Stimulated activated CD4-positive, alpha-beta T cell treated with anti-CD3 and anti-CD28 coated beads, Interleukin-1b, Interleukin-23, amount 100 ng/mL, for 48 hours (primary cell): ENCODE data around the gene FMNL1.
A peak's percentile ranks its signal among the peaks of the same experiment; 100 is the strongest.
"Not testable (repeated sequence)": the region's sequence is repeated elsewhere in the genome, so short reads cannot be mapped to it uniquely, and the experiment has no call there.

Source experiments
- DNase-seq: peaks from one replicate; pipeline ENCODE4 v3.0.0-alpha.2; 2020

Gene FMNL1, protein sequence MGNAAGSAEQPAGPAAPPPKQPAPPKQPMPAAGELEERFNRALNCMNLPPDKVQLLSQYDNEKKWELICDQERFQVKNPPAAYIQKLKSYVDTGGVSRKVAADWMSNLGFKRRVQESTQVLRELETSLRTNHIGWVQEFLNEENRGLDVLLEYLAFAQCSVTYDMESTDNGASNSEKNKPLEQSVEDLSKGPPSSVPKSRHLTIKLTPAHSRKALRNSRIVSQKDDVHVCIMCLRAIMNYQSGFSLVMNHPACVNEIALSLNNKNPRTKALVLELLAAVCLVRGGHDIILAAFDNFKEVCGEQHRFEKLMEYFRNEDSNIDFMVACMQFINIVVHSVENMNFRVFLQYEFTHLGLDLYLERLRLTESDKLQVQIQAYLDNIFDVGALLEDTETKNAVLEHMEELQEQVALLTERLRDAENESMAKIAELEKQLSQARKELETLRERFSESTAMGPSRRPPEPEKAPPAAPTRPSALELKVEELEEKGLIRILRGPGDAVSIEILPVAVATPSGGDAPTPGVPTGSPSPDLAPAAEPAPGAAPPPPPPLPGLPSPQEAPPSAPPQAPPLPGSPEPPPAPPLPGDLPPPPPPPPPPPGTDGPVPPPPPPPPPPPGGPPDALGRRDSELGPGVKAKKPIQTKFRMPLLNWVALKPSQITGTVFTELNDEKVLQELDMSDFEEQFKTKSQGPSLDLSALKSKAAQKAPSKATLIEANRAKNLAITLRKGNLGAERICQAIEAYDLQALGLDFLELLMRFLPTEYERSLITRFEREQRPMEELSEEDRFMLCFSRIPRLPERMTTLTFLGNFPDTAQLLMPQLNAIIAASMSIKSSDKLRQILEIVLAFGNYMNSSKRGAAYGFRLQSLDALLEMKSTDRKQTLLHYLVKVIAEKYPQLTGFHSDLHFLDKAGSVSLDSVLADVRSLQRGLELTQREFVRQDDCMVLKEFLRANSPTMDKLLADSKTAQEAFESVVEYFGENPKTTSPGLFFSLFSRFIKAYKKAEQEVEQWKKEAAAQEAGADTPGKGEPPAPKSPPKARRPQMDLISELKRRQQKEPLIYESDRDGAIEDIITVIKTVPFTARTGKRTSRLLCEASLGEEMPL

GRCh38 chr17:45221081-45222013 is at the start of gene FMNL1:
Gene FMNL1 (plus strand): TSS chr17:45221885. CDS start chr17:45222125, 240 bp downstream.
- peak; percentile 53 for DNase-seq

DNA sequence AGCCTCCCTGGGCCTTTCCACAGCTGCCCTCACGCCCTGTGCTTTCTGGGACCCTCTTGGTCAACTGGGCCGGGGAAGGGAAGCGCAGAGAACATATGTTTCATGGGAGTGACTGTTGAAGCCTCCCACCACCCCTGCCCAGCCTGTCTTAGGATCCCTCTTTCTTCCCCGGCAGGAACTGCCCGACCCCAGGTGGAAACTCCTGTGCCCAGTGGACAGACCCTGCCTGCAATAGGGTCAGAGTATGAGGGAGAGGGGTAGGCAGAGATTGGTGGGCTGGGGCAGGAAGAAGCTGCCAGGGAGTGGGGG is 49.5 kb upstream of the FMNL1 start:
- no peak for DNase-seq

- DNase-seq, result peak; percentile 62
Observed at GRCh38 chr17:45172541-45173286, 49.0 kb upstream of the FMNL1 start.

- DNase-seq, result no peak
Observed at GRCh38 chr17:45175759-45176115, 45.9 kb upstream of the FMNL1 start.

DNA sequence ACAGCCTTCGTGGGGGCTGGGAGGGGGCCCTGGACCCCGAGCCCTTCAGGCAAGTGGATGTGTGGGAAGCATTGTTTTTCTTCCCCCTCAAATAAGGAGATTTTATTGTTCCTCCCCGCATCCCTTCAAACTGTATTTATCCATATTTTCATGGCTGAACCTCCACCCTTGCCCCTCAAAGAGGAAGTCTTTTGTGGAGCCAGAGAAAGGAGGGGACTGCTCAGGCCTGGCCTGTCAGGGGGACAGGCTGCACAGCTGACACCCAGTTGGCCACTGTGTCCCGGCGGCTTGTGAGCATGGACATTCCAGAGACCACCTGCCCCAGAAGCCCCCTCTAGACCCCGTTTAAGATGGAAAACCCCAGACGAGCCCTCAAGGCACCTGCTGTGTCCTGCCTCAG is 44.1 kb upstream of the FMNL1 start:
- no peak for DNase-seq

- DNase-seq, result no peak
Observed at GRCh38 chr17:45184144-45184543, 37.5 kb upstream of the FMNL1 start.

DNA sequence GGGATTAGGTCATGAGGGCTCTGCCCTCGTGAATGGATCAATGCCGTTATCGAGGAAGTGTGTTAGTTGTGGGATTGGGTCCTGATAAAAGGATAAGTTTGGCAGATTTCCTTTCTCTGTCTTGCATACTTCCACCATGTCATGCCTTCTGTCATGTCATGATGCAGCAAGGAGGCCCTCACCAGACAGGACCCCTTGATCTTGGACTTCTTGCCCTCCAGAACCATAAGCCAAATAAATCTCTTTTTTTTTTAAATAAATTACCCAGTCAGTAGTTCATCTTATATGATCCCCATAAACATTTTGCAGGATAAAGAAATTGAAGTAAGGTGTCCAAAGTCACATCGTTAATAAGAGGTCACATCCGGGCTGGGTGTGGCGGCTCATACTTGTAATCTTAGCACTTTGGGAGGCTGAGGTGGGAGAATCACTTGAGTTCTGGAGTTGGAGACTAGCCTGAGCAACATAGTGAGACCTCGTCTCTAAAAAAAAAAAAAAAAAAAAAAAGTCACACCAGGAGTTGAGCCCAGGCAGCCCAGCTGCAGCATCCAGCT is 34.8 kb upstream of the FMNL1 start:
- DNase-seq, result no peak

DNA sequence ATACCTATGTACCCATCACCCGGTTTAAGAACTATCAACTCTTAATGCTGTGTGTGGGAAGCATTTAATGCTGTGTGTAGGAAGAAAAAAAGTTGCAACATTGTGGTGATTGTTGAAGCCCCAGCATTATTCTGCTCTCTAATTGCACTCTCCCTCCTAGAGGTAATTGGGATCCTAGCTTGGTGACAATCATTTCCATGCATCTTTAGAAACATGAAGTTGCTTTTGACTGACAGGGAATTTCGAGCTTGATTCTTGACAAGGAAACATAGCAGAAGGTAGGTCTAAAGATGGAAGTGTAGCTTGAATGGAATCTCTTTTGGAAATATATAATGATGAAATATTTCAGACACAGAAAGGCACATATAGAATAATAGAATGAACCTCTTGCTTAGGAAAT is 32.7 kb upstream of the FMNL1 start:
- no peak for DNase-seq

DNA sequence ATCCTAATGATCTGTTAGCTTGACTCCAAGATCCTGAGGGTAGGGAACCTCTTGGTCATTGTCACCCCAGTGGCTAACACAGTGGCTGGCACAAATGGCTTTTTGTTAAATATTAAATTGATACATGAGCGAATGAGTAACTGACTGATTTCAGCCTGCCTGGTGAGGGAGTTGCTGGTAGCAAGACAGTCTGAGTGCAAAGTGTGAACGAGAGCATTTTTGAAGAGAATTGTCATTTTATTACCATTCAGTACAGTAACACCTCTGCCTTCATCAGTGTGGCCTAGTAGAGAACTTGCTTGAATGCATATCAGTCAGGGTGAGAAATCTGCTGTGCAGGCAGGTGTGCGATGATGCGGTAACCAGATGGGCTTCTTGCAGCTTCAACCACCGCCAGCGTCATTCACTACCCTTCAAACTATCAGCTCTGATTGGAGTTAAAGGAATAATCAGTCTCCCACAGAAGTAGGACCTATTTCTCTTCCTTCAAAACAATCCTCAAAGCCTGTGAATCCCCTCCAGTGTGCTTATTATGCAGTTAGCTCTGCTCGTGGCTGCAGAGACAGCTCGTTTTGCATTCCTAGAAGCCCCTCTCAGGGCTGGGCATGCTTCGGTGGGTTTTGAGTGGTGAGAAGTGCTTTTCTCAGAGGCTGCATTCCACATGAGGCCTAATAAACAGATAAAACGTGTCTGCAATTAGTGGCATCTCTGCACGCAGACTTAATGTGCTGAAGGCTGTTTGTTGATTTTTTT is 31.0 kb upstream of the FMNL1 start:
- DNase-seq, result no peak

- DNase-seq, result no peak
Observed at GRCh38 chr17:45195424-45195823, 26.3 kb upstream of the FMNL1 start.

DNA sequence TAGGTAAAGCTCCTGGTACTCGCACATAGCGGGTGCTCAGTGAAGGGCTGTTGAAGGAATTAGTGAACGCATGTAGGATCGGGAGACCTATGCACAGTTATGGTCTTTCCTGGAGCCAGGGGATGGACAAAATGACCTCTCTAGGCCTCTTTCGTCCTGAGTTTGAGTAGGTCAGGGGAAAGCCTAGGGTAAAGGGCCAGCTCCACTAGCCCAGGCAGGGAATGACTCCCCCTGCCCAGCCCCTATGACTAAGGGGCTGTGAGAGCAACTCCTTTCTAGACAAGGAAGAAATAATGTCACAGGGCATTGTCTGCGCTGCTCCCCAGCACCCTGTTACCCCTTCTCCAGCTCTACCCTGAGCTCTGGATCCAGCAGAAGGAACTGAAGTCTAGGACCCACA is 24.6 kb upstream of the FMNL1 start:
- no peak for DNase-seq

GRCh38 chr17:45197555-45198334 is 23.9 kb upstream of the FMNL1 start:
- DNase-seq, result peak; percentile 89

- DNase-seq, result no peak
Observed at GRCh38 chr17:45200701-45201100, 21.0 kb upstream of the FMNL1 start.

GRCh38 chr17:45201457-45201856 is 20.2 kb upstream of the FMNL1 start:
- no peak for DNase-seq

DNA sequence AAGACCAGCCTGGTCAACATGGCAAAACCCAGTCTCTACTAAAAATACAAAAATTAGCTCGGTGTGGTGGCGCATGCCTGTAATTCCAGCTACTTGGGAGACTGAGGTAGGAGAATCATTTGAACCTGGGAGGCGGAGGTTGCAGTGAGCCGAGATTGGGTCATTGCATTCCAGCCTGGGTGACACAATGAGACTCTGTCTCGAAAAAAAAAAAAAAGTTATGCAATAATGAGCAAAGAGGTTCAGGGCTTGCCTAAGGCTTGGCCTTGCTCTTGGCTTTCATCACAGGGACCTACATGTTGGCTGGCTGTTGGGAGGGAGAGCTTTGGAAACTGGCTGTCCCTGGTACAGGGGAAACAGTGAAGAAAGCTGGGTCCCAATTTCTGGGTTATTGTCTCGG is 19.8 kb upstream of the FMNL1 start:
- not testable (repeated sequence) for DNase-seq

DNA sequence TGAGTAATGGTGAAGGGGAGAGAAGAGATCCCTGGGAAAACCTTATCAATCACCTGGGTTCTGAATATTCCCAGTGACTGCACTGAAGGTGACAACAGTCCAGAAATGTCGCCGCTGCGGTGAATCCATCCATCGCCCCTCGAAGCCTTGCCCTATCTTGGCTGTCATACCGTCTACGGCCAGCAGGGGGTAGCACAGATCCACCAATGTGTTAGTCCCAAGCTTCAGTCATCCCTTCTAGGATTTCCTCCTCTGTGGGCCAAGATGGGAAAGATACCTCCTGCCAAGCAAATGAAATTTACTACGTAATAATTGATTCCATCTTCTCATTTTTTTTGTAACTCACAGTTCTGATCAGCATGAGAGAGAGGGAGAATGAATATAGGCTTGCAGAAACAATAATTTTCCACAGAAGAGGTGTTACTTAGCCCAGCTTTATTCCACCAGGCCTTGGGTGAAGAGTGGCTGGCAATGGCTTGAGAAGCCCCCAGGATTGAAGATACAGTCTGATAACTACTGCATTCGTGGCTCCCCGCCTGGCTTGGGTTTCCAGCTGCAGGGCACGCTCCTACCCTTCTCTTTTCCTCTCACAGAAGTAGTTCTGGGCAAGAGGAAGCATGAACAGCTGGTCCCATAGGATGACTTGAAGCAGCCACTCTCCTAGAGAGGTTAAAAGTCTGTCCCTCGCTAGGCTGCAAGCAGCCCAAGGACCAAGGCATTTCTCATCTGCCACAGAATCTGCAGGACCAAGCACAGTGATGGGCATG is 2.6 kb upstream of the FMNL1 start:
- peak; percentile 83 for DNase-seq

GRCh38 chr17:45220079-45220478 is 1.6 kb upstream of the FMNL1 start:
- DNase-seq, result no peak

DNA sequence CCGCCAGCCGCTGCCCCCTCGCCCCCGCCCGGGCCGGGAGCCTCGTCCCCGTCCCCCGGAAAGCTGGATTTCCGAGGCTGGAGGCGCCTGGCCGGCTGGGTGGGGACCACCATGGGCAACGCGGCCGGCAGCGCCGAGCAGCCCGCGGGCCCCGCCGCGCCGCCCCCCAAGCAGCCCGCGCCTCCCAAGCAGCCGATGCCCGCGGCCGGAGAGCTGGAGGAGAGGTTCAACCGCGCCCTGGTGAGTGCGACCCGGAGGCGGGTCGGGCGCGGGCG is 266 bp downstream of the FMNL1 start:
- DNase-seq, result no peak

GRCh38 chr17:45222289-45222995 is 757 bp downstream of the FMNL1 start:
- peak; percentile 52 for DNase-seq
